ENCODE data around the gene TNIP2.

DNA sequence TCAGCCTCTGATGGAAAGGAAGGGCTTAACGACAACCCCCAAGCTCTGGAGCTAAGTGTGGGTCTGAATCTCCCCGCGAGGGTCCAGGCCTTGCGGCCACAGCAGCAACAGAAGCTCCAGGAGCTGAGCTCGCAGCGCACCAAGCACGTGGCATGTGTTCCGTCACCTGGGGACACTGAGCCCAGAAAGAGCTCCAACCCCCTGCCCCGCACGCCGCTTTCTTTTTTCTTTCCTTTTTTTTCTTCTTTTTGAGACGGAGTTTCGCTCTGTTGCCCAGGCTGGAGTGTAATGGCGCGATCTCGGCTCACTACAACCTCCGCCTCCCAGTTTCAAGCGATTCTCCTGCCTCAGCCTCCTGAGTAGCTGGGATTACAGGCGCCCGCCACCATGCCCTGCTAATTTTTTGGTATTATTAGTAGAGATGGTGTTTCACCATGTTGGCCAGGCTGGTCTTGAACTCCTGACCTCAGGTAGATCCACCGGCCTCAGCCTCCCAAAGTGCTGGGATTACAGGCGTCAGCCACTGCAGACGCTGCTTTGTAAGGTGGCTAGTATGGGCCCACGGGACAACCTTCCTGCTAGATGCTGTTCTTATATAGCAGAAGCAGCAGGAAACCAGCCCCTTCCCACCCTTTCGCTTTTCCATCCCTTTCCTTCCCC is 685 bp upstream of the TNIP2 start:
- no peak for TF ChIP-seq EP300 (IDR thresholded peaks at IDR 0.05; ENCODE audit: low read depth)
- TF ChIP-seq, protein P1, sequence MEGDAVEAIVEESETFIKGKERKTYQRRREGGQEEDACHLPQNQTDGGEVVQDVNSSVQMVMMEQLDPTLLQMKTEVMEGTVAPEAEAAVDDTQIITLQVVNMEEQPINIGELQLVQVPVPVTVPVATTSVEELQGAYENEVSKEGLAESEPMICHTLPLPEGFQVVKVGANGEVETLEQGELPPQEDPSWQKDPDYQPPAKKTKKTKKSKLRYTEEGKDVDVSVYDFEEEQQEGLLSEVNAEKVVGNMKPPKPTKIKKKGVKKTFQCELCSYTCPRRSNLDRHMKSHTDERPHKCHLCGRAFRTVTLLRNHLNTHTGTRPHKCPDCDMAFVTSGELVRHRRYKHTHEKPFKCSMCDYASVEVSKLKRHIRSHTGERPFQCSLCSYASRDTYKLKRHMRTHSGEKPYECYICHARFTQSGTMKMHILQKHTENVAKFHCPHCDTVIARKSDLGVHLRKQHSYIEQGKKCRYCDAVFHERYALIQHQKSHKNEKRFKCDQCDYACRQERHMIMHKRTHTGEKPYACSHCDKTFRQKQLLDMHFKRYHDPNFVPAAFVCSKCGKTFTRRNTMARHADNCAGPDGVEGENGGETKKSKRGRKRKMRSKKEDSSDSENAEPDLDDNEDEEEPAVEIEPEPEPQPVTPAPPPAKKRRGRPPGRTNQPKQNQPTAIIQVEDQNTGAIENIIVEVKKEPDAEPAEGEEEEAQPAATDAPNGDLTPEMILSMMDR (IDR thresholded peaks at IDR 0.05): no peak

Data from transverse colon (tissue), 3 donors.